ENCODE results near the gene ERG28. TPM values are rescaled to one million over a fixed set of nuclear protein-coding genes. Genes with fewer than 3 reads are reported as not detected.
A peak's percentile ranks its signal among the peaks of the same experiment; 100 is the strongest.

The ERG28 gene
- total and polyA plus RNA-seq, 2 of the 13 experiments (the other 11 are each of a cell fraction or from before 2014, with no cell fraction given): 27.3 to 32.3 TPM

DNA sequence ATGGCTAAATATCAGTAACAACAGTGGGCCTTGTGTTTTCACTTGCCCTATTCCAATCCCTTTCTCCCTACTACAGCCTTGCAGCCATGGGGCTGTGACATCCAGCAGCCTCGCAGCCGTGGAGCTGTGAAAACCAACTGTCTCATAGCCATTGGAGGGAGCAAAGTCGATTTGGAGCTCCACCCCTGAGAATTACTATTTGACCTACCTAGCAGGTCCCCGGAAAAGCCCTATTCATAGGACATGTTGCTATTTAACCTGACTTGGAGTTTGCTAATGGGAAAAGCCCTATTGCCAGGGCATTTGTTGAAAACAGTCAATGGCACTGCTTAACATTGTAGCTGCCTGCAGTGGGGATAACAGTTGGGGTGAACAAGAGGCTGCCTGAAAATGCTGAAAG, 33.3 kb downstream of the ERG28 start (continued):
- TF ChIP-seq ZNF567 (CRISPR knock-in tag; IDR thresholded peaks at IDR 0.05; ENCODE audit: borderline replicate concordance) (no peak), MLLT10 (CRISPR knock-in tag; IDR thresholded peaks at IDR 0.05) (no peak), ZSCAN21 (CRISPR knock-in tag; IDR thresholded peaks at IDR 0.05; ENCODE audit: borderline replicate concordance) (0 out of 2 replicates have a peak, but pooled peaks have one; percentile 25), AKAP8 (CRISPR knock-in tag; IDR thresholded peaks at IDR 0.05) (no peak), ARNTL (CRISPR knock-in tag; IDR thresholded peaks at IDR 0.05) (peak; percentile 46; the same call in 1 of the 2 replicates), KMT2A (CRISPR knock-in tag; IDR thresholded peaks at IDR 0.05) (0 out of 2 replicates have a peak, but pooled peaks have one; percentile 15), ZNF282 (IDR thresholded peaks at IDR 0.05; ENCODE audit: partially characterized antibody) (no peak), RORA (CRISPR knock-in tag; IDR thresholded peaks at IDR 0.05) (no peak), DPF2 (CRISPR knock-in tag; IDR thresholded peaks at IDR 0.05; ENCODE audit: borderline replicate concordance, low read depth) (peak; percentile 25; the same call in 1 of the 2 replicates), MEF2D (CRISPR knock-in tag; IDR thresholded peaks at IDR 0.05) (no peak), GTF2F1 (IDR thresholded peaks at IDR 0.05; ENCODE audit: low read length) (no peak), ZFAT (CRISPR knock-in tag; conservative IDR thresholded peaks at IDR 0.05) (no peak), NPAS2 (CRISPR knock-in tag; IDR thresholded peaks at IDR 0.05; ENCODE audit: borderline replicate concordance) (no peak)
- TF ChIP-seq, protein P1, sequence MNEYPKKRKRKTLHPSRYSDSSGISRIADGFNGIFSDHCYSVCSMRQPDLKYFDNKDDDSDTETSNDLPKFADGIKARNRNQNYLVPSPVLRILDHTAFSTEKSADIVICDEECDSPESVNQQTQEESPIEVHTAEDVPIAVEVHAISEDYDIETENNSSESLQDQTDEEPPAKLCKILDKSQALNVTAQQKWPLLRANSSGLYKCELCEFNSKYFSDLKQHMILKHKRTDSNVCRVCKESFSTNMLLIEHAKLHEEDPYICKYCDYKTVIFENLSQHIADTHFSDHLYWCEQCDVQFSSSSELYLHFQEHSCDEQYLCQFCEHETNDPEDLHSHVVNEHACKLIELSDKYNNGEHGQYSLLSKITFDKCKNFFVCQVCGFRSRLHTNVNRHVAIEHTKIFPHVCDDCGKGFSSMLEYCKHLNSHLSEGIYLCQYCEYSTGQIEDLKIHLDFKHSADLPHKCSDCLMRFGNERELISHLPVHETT (CRISPR knock-in tag; conservative IDR thresholded peaks at IDR 0.05): no peak
- TF ChIP-seq, protein P2, sequence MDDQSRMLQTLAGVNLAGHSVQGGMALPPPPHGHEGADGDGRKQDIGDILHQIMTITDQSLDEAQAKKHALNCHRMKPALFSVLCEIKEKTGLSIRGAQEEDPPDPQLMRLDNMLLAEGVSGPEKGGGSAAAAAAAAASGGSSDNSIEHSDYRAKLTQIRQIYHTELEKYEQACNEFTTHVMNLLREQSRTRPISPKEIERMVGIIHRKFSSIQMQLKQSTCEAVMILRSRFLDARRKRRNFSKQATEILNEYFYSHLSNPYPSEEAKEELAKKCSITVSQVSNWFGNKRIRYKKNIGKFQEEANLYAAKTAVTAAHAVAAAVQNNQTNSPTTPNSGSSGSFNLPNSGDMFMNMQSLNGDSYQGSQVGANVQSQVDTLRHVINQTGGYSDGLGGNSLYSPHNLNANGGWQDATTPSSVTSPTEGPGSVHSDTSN (CRISPR knock-in tag; IDR thresholded peaks at IDR 0.05; ENCODE audit: borderline replicate concordance): no peak
- TF ChIP-seq, protein P3, sequence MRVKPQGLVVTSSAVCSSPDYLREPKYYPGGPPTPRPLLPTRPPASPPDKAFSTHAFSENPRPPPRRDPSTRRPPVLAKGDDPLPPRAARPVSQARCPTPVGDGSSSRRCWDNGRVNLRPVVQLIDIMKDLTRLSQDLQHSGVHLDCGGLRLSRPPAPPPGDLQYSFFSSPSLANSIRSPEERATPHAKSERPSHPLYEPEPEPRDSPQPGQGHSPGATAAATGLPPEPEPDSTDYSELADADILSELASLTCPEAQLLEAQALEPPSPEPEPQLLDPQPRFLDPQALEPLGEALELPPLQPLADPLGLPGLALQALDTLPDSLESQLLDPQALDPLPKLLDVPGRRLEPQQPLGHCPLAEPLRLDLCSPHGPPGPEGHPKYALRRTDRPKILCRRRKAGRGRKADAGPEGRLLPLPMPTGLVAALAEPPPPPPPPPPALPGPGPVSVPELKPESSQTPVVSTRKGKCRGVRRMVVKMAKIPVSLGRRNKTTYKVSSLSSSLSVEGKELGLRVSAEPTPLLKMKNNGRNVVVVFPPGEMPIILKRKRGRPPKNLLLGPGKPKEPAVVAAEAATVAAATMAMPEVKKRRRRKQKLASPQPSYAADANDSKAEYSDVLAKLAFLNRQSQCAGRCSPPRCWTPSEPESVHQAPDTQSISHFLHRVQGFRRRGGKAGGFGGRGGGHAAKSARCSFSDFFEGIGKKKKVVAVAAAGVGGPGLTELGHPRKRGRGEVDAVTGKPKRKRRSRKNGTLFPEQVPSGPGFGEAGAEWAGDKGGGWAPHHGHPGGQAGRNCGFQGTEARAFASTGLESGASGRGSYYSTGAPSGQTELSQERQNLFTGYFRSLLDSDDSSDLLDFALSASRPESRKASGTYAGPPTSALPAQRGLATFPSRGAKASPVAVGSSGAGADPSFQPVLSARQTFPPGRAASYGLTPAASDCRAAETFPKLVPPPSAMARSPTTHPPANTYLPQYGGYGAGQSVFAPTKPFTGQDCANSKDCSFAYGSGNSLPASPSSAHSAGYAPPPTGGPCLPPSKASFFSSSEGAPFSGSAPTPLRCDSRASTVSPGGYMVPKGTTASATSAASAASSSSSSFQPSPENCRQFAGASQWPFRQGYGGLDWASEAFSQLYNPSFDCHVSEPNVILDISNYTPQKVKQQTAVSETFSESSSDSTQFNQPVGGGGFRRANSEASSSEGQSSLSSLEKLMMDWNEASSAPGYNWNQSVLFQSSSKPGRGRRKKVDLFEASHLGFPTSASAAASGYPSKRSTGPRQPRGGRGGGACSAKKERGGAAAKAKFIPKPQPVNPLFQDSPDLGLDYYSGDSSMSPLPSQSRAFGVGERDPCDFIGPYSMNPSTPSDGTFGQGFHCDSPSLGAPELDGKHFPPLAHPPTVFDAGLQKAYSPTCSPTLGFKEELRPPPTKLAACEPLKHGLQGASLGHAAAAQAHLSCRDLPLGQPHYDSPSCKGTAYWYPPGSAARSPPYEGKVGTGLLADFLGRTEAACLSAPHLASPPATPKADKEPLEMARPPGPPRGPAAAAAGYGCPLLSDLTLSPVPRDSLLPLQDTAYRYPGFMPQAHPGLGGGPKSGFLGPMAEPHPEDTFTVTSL (CRISPR knock-in tag; IDR thresholded peaks at IDR 0.05; ENCODE audit: borderline replicate concordance): no peak
- TF ChIP-seq, protein P4, sequence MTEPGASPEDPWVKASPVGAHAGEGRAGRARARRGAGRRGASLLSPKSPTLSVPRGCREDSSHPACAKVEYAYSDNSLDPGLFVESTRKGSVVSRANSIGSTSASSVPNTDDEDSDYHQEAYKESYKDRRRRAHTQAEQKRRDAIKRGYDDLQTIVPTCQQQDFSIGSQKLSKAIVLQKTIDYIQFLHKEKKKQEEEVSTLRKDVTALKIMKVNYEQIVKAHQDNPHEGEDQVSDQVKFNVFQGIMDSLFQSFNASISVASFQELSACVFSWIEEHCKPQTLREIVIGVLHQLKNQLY (CRISPR knock-in tag; IDR thresholded peaks at IDR 0.05): no peak
- TF ChIP-seq, protein P5, sequence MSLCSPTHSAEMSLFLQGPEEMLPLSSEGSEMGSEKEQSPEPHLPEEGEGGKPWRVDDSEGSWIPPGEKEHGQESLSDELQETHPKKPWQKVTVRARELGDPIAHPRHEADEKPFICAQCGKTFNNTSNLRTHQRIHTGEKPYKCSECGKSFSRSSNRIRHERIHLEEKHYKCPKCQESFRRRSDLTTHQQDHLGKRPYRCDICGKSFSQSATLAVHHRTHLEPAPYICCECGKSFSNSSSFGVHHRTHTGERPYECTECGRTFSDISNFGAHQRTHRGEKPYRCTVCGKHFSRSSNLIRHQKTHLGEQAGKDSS (CRISPR knock-in tag; IDR thresholded peaks at IDR 0.05; ENCODE audit: borderline replicate concordance, low read depth): no peak; the same call in 1 of the 2 replicates
- TF ChIP-seq, protein P6, sequence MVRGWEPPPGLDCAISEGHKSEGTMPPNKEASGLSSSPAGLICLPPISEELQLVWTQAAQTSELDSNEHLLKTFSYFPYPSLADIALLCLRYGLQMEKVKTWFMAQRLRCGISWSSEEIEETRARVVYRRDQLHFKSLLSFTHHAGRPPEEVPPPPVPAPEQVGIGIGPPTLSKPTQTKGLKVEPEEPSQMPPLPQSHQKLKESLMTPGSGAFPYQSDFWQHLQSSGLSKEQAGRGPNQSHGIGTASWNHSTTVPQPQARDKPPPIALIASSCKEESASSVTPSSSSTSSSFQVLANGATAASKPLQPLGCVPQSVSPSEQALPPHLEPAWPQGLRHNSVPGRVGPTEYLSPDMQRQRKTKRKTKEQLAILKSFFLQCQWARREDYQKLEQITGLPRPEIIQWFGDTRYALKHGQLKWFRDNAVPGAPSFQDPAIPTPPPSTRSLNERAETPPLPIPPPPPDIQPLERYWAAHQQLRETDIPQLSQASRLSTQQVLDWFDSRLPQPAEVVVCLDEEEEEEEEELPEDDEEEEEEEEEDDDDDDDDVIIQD (CRISPR knock-in tag; IDR thresholded peaks at IDR 0.05; ENCODE audit: low read depth): peak; percentile 81; the same call in 1 of the 2 replicates

Data from HepG2 (cell line).